KOPT-K1 (cell line): Measurements from ENCODE around the gene SPRING1.
A peak's percentile ranks its signal among the peaks of the same experiment; 100 is the strongest.
"Not testable (repeated sequence)": the region's sequence is repeated elsewhere in the genome, so short reads cannot be mapped to it uniquely, and the experiment has no call there.

ENCODE experiments used
- H3K27ac ChIP-seq: fragments of 200-600 bp; sonication (generic); 2 replicates; pipeline ENCODE4 v1.5.1; 2016; ENCODE audit warnings: antibody characterized with exemption, mild to moderate bottlenecking, low read depth, low read length; ENCODE audit not compliant: poor library complexity, severe bottlenecking
- H3K36me3 ChIP-seq: fragments of 200-600 bp; sonication (generic); 2 replicates; pipeline ENCODE4 v1.5.1; 2017; ENCODE audit warnings: antibody characterized with exemption, mild to moderate bottlenecking, low read length, moderate library complexity; ENCODE audit not compliant: insufficient read depth
- H3K9me3 ChIP-seq: fragments of 200-600 bp; sonication (generic); 2 replicates; pipeline ENCODE4 v1.5.1; 2017; ENCODE audit warnings: antibody characterized with exemption, low read length, mild to moderate bottlenecking; ENCODE audit not compliant: insufficient read depth, poor library complexity, severe bottlenecking

The SPRING1 gene

GRCh38 chr12:116759783-116760621 is 22.1 kb upstream of the SPRING1 start:
- H3K9me3 ChIP-seq: no peaks in the 10 kb centered on the region
- H3K27ac ChIP-seq: peak overlapping the region; percentile 64
- no peaks in the 10 kb centered on the region for H3K36me3 ChIP-seq

- H3K27ac ChIP-seq, H3K36me3 ChIP-seq, H3K9me3 ChIP-seq: not testable (repeated sequence)
These were observed 16.9 kb upstream of the SPRING1 start for GRCh38 chr12:116754783-116755182.

GRCh38 chr12:116754097-116754496 is 16.2 kb upstream of the SPRING1 start:
- H3K9me3 ChIP-seq, H3K27ac ChIP-seq, H3K36me3 ChIP-seq: not testable (repeated sequence)

GRCh38 chr12:116750298-116750697 is 12.4 kb upstream of the SPRING1 start:
- H3K36me3 ChIP-seq: no peaks in the 10 kb centered on the region; the same call in 1 of the 2 replicates

GRCh38 chr12:116749884-116750283 is 12.0 kb upstream of the SPRING1 start:
- Histone ChIP-seq H3K36me3 (no peaks in the 10 kb centered on the region; the same call in 1 of the 2 replicates), H3K9me3 (no peaks in the 10 kb centered on the region), H3K27ac (no peak overlapping the region)

More at GRCh38 chr12:116750298-116750697, 12.4 kb upstream of the SPRING1 start:
- no peaks in the 10 kb centered on the region for H3K9me3 ChIP-seq
- H3K27ac ChIP-seq: no peak overlapping the region

- H3K27ac ChIP-seq: no peak overlapping the region
- no peaks in the 10 kb centered on the region; the same call in none of the 2 replicates for H3K36me3 ChIP-seq
- no peaks in the 10 kb centered on the region for H3K9me3 ChIP-seq
These were observed 7.7 kb upstream of the SPRING1 start for GRCh38 chr12:116745554-116745953.

GRCh38 chr12:116744766-116745165 is 6.9 kb upstream of the SPRING1 start:
- Histone ChIP-seq H3K9me3 (no peaks in the 10 kb centered on the region), H3K36me3 (no peaks in the 10 kb centered on the region; the same call in 1 of the 2 replicates)

GRCh38 chr12:116742787-116743186 is 4.9 kb upstream of the SPRING1 start:
- not testable (repeated sequence) for H3K27ac ChIP-seq, H3K9me3 ChIP-seq, H3K36me3 ChIP-seq

More at GRCh38 chr12:116744766-116745165, 6.9 kb upstream of the SPRING1 start:
- H3K27ac ChIP-seq: no peak overlapping the region

- Histone ChIP-seq H3K27ac (no peak overlapping the region), H3K36me3 (peaks cover 10% of the 10 kb centered on the region), H3K9me3 (no peaks in the 10 kb centered on the region)
These were observed 1.6 kb upstream of the SPRING1 start for GRCh38 chr12:116739381-116739887.

GRCh38 chr12:116736962-116737773 is 701 bp downstream of the SPRING1 start:
- peak overlapping the region; percentile 64 for H3K27ac ChIP-seq
- H3K9me3 ChIP-seq: no peaks in the 10 kb centered on the region
- peaks cover 29% of the 10 kb centered on the region for H3K36me3 ChIP-seq

- no peaks in the 10 kb centered on the region for H3K9me3 ChIP-seq
- H3K36me3 ChIP-seq: peaks cover 31% of the 10 kb centered on the region
- no peak overlapping the region for H3K27ac ChIP-seq
These were observed 1.8 kb downstream of the SPRING1 start for GRCh38 chr12:116735951-116736599.

- Histone ChIP-seq H3K9me3 (no peaks in the 10 kb centered on the region), H3K36me3 (peaks cover 31% of the 10 kb centered on the region), H3K27ac (no peak overlapping the region)
These were observed 2.8 kb downstream of the SPRING1 start for GRCh38 chr12:116735084-116735483.

GRCh38 chr12:116734156-116734768 is 3.6 kb downstream of the SPRING1 start:
- H3K9me3 ChIP-seq: no peaks in the 10 kb centered on the region
- peaks cover 31% of the 10 kb centered on the region for H3K36me3 ChIP-seq
- no peak overlapping the region for H3K27ac ChIP-seq

- Histone ChIP-seq H3K36me3 (peaks cover 31% of the 10 kb centered on the region), H3K9me3 (no peaks in the 10 kb centered on the region), H3K27ac (no peak overlapping the region)
These were observed 6.1 kb downstream of the SPRING1 start for GRCh38 chr12:116731801-116732200.
